IPS-18a (cell line): Measurements from ENCODE around the gene DUSP16.

ENCODE experiments used
- H3K27ac ChIP-seq: one replicate; pipeline ENCODE4 v1.5.1; 2013; ENCODE audit warnings: low read length
- H3K27me3 ChIP-seq: one replicate; pipeline ENCODE4 v1.6.1; 2013; ENCODE audit warnings: mild to moderate bottlenecking, low read length; ENCODE audit not compliant: control insufficient read depth, insufficient read depth
- H3K36me3 ChIP-seq: one replicate; pipeline ENCODE4 v1.6.1; 2013; ENCODE audit warnings: low read depth, low read length; ENCODE audit not compliant: control insufficient read depth
- H3K4me1 ChIP-seq: one replicate; pipeline ENCODE4 v1.6.1; 2013; ENCODE audit warnings: low read depth, low read length; ENCODE audit not compliant: control insufficient read depth
- H3K4me3 ChIP-seq: one replicate; pipeline ENCODE4 v1.5.1; 2013; ENCODE audit warnings: low read length
- H3K9ac ChIP-seq: one replicate; pipeline ENCODE4 v1.6.1; 2013; ENCODE audit warnings: mild to moderate bottlenecking, low read length, moderate library complexity
- H3K9me3 ChIP-seq: one replicate; pipeline ENCODE4 v1.6.1; 2013; ENCODE audit warnings: low read depth, low read length; ENCODE audit not compliant: control insufficient read depth

Gene DUSP16

DNA sequence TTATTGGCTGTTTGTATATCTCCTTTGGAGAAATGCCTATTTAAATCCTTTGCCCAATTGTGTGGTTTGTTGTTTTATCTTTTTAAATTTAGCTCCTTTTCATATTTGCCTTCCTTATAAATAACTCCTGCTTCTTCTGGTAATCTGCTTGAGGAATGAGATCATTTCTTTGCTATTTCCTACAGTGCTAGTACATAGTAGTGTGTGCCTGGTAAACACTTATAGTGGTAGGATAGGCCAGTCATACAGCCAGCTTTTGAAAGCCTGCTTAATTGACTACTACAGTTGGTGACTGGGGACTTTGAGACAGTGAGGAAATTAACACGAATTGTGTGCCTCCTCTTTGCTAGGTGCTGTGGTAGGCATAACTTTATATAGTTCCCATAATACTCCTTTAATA is 137.0 kb downstream of the DUSP16 start:
- Histone ChIP-seq H3K36me3 (no peaks in the 10 kb centered on the region), H3K27me3 (no peaks in the 10 kb centered on the region), H3K9ac (no peak overlapping the region), H3K27ac (no peak overlapping the region), H3K9me3 (peaks cover 3% of the 10 kb centered on the region), H3K4me3 (no peak overlapping the region), H3K4me1 (no peaks in the 10 kb centered on the region)

DNA sequence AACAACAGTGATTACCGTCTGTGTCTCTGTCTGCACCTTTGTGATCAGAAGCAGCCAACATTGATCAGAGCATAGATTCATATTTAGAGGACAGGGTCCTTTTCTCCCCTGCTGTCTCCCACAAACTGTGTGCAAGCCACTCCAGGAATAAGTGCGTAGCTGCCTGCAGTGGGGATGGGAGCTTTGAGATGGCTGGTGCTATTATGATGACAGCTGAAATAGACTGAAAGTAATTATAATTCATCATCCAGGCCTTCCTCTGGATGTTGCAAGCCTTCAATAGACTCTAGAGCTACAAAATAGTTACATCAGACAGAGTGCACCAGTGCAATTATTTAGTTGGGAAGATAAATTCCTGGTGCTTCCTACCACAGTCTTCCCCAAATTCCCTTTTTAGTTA is 137.7 kb downstream of the DUSP16 start:
- Histone ChIP-seq H3K36me3 (no peaks in the 10 kb centered on the region), H3K9ac (no peak overlapping the region), H3K27ac (no peak overlapping the region), H3K4me1 (no peaks in the 10 kb centered on the region), H3K4me3 (no peak overlapping the region), H3K9me3 (peaks cover 3% of the 10 kb centered on the region), H3K27me3 (no peaks in the 10 kb centered on the region)
